Stimulated activated CD4-positive, alpha-beta T cell treated with anti-CD3 and anti-CD28 coated beads, Interleukin-4, amount 100 ng/mL, for 1 hour (primary cell): Measurements from ENCODE around the gene GMEB2.
"Not testable (repeated sequence)": the region's sequence is repeated elsewhere in the genome, so short reads cannot be mapped to it uniquely, and the experiment has no call there.

ENCODE experiments used
- DNase-seq: peaks from one replicate; pipeline ENCODE4 v3.0.0-alpha.2; 2020

Gene GMEB2

GRCh38 chr20:63611646-63612045 is 15.3 kb downstream of the GMEB2 start:
- no peak for DNase-seq

- DNase-seq: no peak
These were observed 16.1 kb downstream of the GMEB2 start for GRCh38 chr20:63610581-63611435.

GRCh38 chr20:63606686-63607085 is 20.2 kb downstream of the GMEB2 start:
- no peak for DNase-seq

- no peak for DNase-seq
These were observed 24.6 kb downstream of the GMEB2 start for GRCh38 chr20:63602321-63602720.

- DNase-seq: not testable (repeated sequence)
These were observed 25.2 kb downstream of the GMEB2 start for GRCh38 chr20:63601679-63602078.

- DNase-seq: no peak
These were observed 27.4 kb downstream of the GMEB2 start for GRCh38 chr20:63599396-63600050.

- DNase-seq: no peak
These were observed 28.2 kb downstream of the GMEB2 start for GRCh38 chr20:63598479-63599395.

- no peak for DNase-seq
These were observed 29.0 kb downstream of the GMEB2 start for GRCh38 chr20:63597651-63598478.

GRCh38 chr20:63596423-63596822 is 30.5 kb downstream of the GMEB2 start:
- DNase-seq: no peak

GRCh38 chr20:63595416-63596127 is 31.3 kb downstream of the GMEB2 start:
- no peak for DNase-seq

GRCh38 chr20:63594043-63594561 is 32.8 kb downstream of the GMEB2 start:
- DNase-seq: no peak

GRCh38 chr20:63592661-63593060 is 34.2 kb downstream of the GMEB2 start:
- no peak for DNase-seq

- no peak for DNase-seq
These were observed 35.0 kb downstream of the GMEB2 start for GRCh38 chr20:63591786-63592355.

GRCh38 chr20:63591147-63591533 is 35.8 kb downstream of the GMEB2 start:
- no peak for DNase-seq

- no peak for DNase-seq
These were observed 36.4 kb downstream of the GMEB2 start for GRCh38 chr20:63590218-63591146.

- DNase-seq: no peak
These were observed 37.4 kb downstream of the GMEB2 start for GRCh38 chr20:63589261-63590217.

GRCh38 chr20:63588641-63589041 is 38.3 kb downstream of the GMEB2 start:
- DNase-seq: no peak

- no peak for DNase-seq
These were observed 38.9 kb downstream of the GMEB2 start for GRCh38 chr20:63587776-63588591.
